ENCODE data around the gene M1AP. TPM values are rescaled to one million over a fixed set of nuclear protein-coding genes. Genes with fewer than 3 reads are reported as not detected.

The M1AP gene
- polyA plus RNA-seq, 1 experiment = 0.33 TPM

DNA sequence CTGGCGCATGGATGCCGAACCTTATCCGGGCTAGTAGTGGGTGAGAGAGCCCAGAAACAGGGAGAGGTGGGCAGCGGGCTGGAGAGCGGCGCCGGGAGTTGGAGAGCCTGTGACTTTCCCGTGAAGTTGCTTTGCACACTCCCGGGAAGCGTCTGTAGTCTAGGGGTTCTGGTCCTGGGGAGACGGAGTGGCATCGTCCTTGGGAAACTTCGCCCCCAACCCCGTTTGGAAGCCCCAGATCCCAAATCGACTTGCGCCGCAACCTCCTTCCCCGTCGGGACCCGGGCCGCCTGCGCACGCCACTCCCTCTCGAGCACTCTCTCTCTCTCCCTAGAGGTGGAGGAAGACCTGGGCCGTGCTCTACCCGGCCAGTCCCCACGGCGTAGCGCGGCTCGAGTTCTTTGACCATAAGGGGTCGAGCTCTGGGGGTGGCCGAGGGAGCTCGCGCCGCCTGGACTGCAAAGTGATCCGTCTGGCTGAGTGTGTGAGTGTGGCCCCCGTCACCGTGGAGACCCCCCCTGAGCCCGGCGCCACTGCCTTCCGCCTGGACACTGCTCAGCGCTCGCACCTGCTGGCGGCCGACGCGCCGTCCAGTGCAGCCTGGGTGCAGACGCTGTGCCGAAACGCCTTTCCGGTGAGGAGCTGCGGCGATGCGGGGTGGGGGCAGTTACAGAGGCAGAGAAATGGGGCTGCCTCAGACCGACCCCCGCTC is 93.2 kb downstream of the M1AP start:
- CTCF ChIA-PET = interaction anchor here (1.0 kb wide), 1 partner anchor 12 kb away, joined by 3 read pairs; no protein-coding TSS in a partner anchor
- POLR2A ChIA-PET = no interaction called here
- no peak for TF ChIP-seq CTCF (IDR thresholded peaks at IDR 0.05; ENCODE audit: insufficient read depth, low read depth, low read length)
- Histone ChIP-seq H3K4me3 (ENCODE audit: low read depth, low read length) (peak overlapping the region; percentile 54), H3K27me3 (ENCODE audit: control insufficient read depth, insufficient read depth, low read length) (no peaks in the 10 kb centered on the region), H3K36me3 (ENCODE audit: control insufficient read depth, insufficient read depth, low read length) (peaks cover 4% of the 10 kb centered on the region)
- DNase-seq (ENCODE audit: low read depth) = no peak

GRCh38 chr2:74553892-74554819 is 94.0 kb downstream of the M1AP start, which contains the start of the genes DOK1 and LOXL3:
TSS of gene DOK1 (plus strand) at chr2:74554720. CDS start at chr2:74554755, 35 bp downstream.
TSS of gene LOXL3 (minus strand) at chr2:74553942. CDS start at chr2:74552634, 1,308 bp downstream.
- ChIA-PET CTCF (interaction anchor here (1.6 kb wide), 1 partner anchor 12 kb away, joined by 6 read pairs; no protein-coding TSS in a partner anchor), POLR2A (interaction anchor here (1.0 kb wide), 1 partner anchor 13 kb away, joined by 3 read pairs; no protein-coding TSS in a partner anchor)
- H3K4me3 ChIP-seq (ENCODE audit: low read depth, low read length) = peak within 1 kb of the TSS; percentile 54
- H3K27me3 ChIP-seq (ENCODE audit: control insufficient read depth, insufficient read depth, low read length) = no peaks in the 10 kb centered on the region
- no peak for TF ChIP-seq CTCF (IDR thresholded peaks at IDR 0.05; ENCODE audit: insufficient read depth, low read depth, low read length)
- peak; percentile 50 for DNase-seq (ENCODE audit: low read depth)
- peaks cover 4% of the 10 kb centered on the region for H3K36me3 ChIP-seq (ENCODE audit: control insufficient read depth, insufficient read depth, low read length)

DNA sequence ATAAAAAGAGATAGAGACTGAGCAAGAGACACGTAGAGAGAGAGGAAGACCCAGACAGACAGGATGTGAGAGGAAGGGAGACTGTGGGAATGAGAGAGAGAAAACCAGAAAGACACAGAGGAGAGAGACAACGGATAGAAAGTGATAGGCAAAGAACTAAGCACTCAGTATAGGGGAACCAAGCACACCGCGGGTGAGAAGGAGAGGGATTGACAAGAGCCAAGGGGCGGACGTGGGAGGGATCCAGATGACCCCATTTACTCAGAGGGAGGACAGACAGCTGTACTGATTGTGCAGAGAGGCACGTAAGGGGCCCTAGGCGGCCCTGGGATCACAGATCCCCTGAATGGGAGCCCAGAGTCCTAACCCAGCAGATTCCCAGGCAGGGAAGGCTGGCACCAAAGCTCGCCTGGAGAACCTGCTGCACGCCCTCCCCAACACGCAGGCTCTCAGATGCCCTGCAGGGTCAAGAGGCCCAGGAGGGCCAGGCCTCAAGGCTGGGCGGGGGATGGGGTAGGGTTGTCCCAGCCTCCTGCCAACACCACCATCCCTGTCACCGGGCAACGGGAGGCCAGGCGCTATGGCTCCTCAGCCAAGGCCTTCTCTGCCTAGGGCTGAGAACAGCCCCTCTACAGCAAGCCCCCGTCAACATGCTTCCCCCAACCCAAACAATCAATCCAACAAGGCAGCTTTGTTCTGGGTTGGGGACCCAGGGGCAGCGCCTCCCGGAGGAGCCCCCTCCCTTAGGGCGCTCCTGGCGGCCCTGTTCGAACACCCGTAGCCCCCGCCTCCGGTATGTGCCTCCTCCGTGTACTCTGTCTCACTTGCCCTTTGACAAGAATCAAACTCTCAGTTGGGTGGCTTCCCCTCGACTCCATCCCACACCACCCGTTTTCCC is 95.0 kb downstream of the M1AP start:
- Histone ChIP-seq H3K36me3 (ENCODE audit: control insufficient read depth, insufficient read depth, low read length) (peaks cover 4% of the 10 kb centered on the region), H3K4me3 (ENCODE audit: low read depth, low read length) (peak overlapping the region; percentile 54), H3K27me3 (ENCODE audit: control insufficient read depth, insufficient read depth, low read length) (no peaks in the 10 kb centered on the region)
- ChIA-PET POLR2A (interaction anchor here (1.0 kb wide), 1 partner anchor 14 kb away, joined by 3 read pairs; no protein-coding TSS in a partner anchor), CTCF (interaction anchor here (1.0 to 1.6 kb wide), 3 partner anchors 13 to 48 kb away, joined by 3 to 6 read pairs (median 3); no protein-coding TSS in a partner anchor)
- DNase-seq (ENCODE audit: low read depth) = no peak
- TF ChIP-seq CTCF (IDR thresholded peaks at IDR 0.05; ENCODE audit: insufficient read depth, low read depth, low read length) = no peak

GRCh38 chr2:74551942-74552913 is 95.9 kb downstream of the M1AP start:
- Histone ChIP-seq H3K36me3 (ENCODE audit: control insufficient read depth, insufficient read depth, low read length) (peaks cover 4% of the 10 kb centered on the region), H3K4me3 (ENCODE audit: low read depth, low read length) (peak overlapping the region; percentile 54), H3K27me3 (ENCODE audit: control insufficient read depth, insufficient read depth, low read length) (no peaks in the 10 kb centered on the region)
- ChIA-PET POLR2A (no interaction called here), CTCF (interaction anchor here (1.0 to 1.1 kb wide), 2 partner anchors 23 to 49 kb away, joined by 3 read pairs; no protein-coding TSS in a partner anchor)
- DNase-seq (ENCODE audit: low read depth) = no peak
- no peak for TF ChIP-seq CTCF (IDR thresholded peaks at IDR 0.05; ENCODE audit: insufficient read depth, low read depth, low read length)
